ENCODE results near the gene KRTAP4-7.
"Not testable (repeated sequence)": the region's sequence is repeated elsewhere in the genome, so short reads cannot be mapped to it uniquely, and the experiment has no call there.

KRTAP4-7 gene

GRCh38 chr17:41119696-41120690 lies 36.0 kb downstream of the KRTAP4-7 start:
- H3K4me1 ChIP-seq (ENCODE audit: insufficient read depth, low read length); H3K36me3 ChIP-seq (ENCODE audit: insufficient read depth, low read length); H3K27ac ChIP-seq (ENCODE audit: low read depth, low read length); H3K27me3 ChIP-seq (ENCODE audit: control insufficient read depth in 1 of 2, insufficient read depth in 2 of 2, low read length in 2 of 2); H3K4me3 ChIP-seq (ENCODE audit: low read depth in 1 of 2, low read length in 2 of 2); H3K9ac ChIP-seq (ENCODE audit: low read length); H3K9me3 ChIP-seq (ENCODE audit: low read length): not testable (repeated sequence)

- H3K27ac ChIP-seq (ENCODE audit: low read depth, low read length) = no peak overlapping the region
- no peaks in the 10 kb centered on the region for H3K27me3 ChIP-seq (ENCODE audit: control insufficient read depth in 1 of 2, insufficient read depth in 2 of 2, low read length in 2 of 2)
- H3K36me3 ChIP-seq (ENCODE audit: insufficient read depth, low read length) = no peaks in the 10 kb centered on the region
- no peaks in the 10 kb centered on the region for H3K4me1 ChIP-seq (ENCODE audit: insufficient read depth, low read length)
- no peak overlapping the region for H3K4me3 ChIP-seq (ENCODE audit: low read depth in 1 of 2, low read length in 2 of 2)
- H3K9me3 ChIP-seq (ENCODE audit: low read length) = no peaks in the 10 kb centered on the region
- H3K9ac ChIP-seq (ENCODE audit: low read length) = no peak overlapping the region
Measured at GRCh38 chr17:41121742-41122141, 37.8 kb downstream of the KRTAP4-7 start.

GRCh38 chr17:41123292-41123990 lies 39.5 kb downstream of the KRTAP4-7 start:
- H3K4me3 ChIP-seq (ENCODE audit: low read depth in 1 of 2, low read length in 2 of 2); H3K9me3 ChIP-seq (ENCODE audit: low read length): not testable (repeated sequence)

GRCh38 chr17:41123991-41124371 lies 40.0 kb downstream of the KRTAP4-7 start, which contains the start of gene KRTAP4-12:
KRTAP4-12 (minus strand) TSS chr17:41124182; CDS start chr17:41124122, 60 bp downstream.
- H3K9me3 ChIP-seq (ENCODE audit: low read length); H3K27ac ChIP-seq (ENCODE audit: low read depth, low read length); H3K4me1 ChIP-seq (ENCODE audit: insufficient read depth, low read length); H3K27me3 ChIP-seq (ENCODE audit: control insufficient read depth in 1 of 2, insufficient read depth in 2 of 2, low read length in 2 of 2); H3K9ac ChIP-seq (ENCODE audit: low read length); H3K36me3 ChIP-seq (ENCODE audit: insufficient read depth, low read length); H3K4me3 ChIP-seq (ENCODE audit: low read depth in 1 of 2, low read length in 2 of 2): not testable (repeated sequence)

More at GRCh38 chr17:41123292-41123990, 39.5 kb downstream of the KRTAP4-7 start:
- H3K4me1 ChIP-seq (ENCODE audit: insufficient read depth, low read length); H3K27ac ChIP-seq (ENCODE audit: low read depth, low read length); H3K27me3 ChIP-seq (ENCODE audit: control insufficient read depth in 1 of 2, insufficient read depth in 2 of 2, low read length in 2 of 2); H3K36me3 ChIP-seq (ENCODE audit: insufficient read depth, low read length); H3K9ac ChIP-seq (ENCODE audit: low read length): not testable (repeated sequence)

- H3K9me3 ChIP-seq (ENCODE audit: low read length) = no peaks in the 10 kb centered on the region
- no peaks in the 10 kb centered on the region for H3K27me3 ChIP-seq (ENCODE audit: control insufficient read depth in 1 of 2, insufficient read depth in 2 of 2, low read length in 2 of 2)
- H3K27ac ChIP-seq (ENCODE audit: low read depth, low read length) = no peak overlapping the region
- H3K36me3 ChIP-seq (ENCODE audit: insufficient read depth, low read length) = no peaks in the 10 kb centered on the region
- H3K4me1 ChIP-seq (ENCODE audit: insufficient read depth, low read length) = no peaks in the 10 kb centered on the region
- H3K4me3 ChIP-seq (ENCODE audit: low read depth in 1 of 2, low read length in 2 of 2) = no peak overlapping the region
- H3K9ac ChIP-seq (ENCODE audit: low read length) = no peak overlapping the region
Measured at GRCh38 chr17:41125064-41125463, 41.1 kb downstream of the KRTAP4-7 start.

- H3K27ac ChIP-seq (ENCODE audit: low read depth, low read length) = no peak overlapping the region
- H3K9me3 ChIP-seq (ENCODE audit: low read length) = no peaks in the 10 kb centered on the region
- no peaks in the 10 kb centered on the region for H3K27me3 ChIP-seq (ENCODE audit: control insufficient read depth in 1 of 2, insufficient read depth in 2 of 2, low read length in 2 of 2)
- H3K4me3 ChIP-seq (ENCODE audit: low read depth in 1 of 2, low read length in 2 of 2) = no peak overlapping the region
- no peak overlapping the region for H3K9ac ChIP-seq (ENCODE audit: low read length)
- H3K4me1 ChIP-seq (ENCODE audit: insufficient read depth, low read length) = no peaks in the 10 kb centered on the region
- H3K36me3 ChIP-seq (ENCODE audit: insufficient read depth, low read length) = no peaks in the 10 kb centered on the region
Measured at GRCh38 chr17:41126412-41126811, 42.5 kb downstream of the KRTAP4-7 start.

- Histone ChIP-seq H3K9ac (ENCODE audit: low read length) (no peak overlapping the region), H3K36me3 (ENCODE audit: insufficient read depth, low read length) (no peaks in the 10 kb centered on the region), H3K9me3 (ENCODE audit: low read length) (no peaks in the 10 kb centered on the region), H3K4me1 (ENCODE audit: insufficient read depth, low read length) (no peaks in the 10 kb centered on the region), H3K27me3 (ENCODE audit: control insufficient read depth in 1 of 2, insufficient read depth in 2 of 2, low read length in 2 of 2) (no peaks in the 10 kb centered on the region), H3K27ac (ENCODE audit: low read depth, low read length) (no peak overlapping the region), H3K4me3 (ENCODE audit: low read depth in 1 of 2, low read length in 2 of 2) (no peak overlapping the region)
Measured at GRCh38 chr17:41127371-41127770, 43.4 kb downstream of the KRTAP4-7 start.

GRCh38 chr17:41131979-41132378 lies 48.0 kb downstream of the KRTAP4-7 start:
- Histone ChIP-seq H3K27me3 (ENCODE audit: control insufficient read depth in 1 of 2, insufficient read depth in 2 of 2, low read length in 2 of 2) (no peaks in the 10 kb centered on the region), H3K9me3 (ENCODE audit: low read length) (no peaks in the 10 kb centered on the region), H3K9ac (ENCODE audit: low read length) (no peak overlapping the region), H3K27ac (ENCODE audit: low read depth, low read length) (no peak overlapping the region), H3K36me3 (ENCODE audit: insufficient read depth, low read length) (no peaks in the 10 kb centered on the region), H3K4me3 (ENCODE audit: low read depth in 1 of 2, low read length in 2 of 2) (no peak overlapping the region), H3K4me1 (ENCODE audit: insufficient read depth, low read length) (no peaks in the 10 kb centered on the region)

GRCh38 chr17:41133880-41134735 lies 50.2 kb downstream of the KRTAP4-7 start:
- Histone ChIP-seq H3K4me3 (ENCODE audit: low read depth in 1 of 2, low read length in 2 of 2) (no peak overlapping the region), H3K4me1 (ENCODE audit: insufficient read depth, low read length) (no peaks in the 10 kb centered on the region), H3K27me3 (ENCODE audit: control insufficient read depth in 1 of 2, insufficient read depth in 2 of 2, low read length in 2 of 2) (no peaks in the 10 kb centered on the region), H3K36me3 (ENCODE audit: insufficient read depth, low read length) (no peaks in the 10 kb centered on the region), H3K9me3 (ENCODE audit: low read length) (no peaks in the 10 kb centered on the region), H3K27ac (ENCODE audit: low read depth, low read length) (no peak overlapping the region), H3K9ac (ENCODE audit: low read length) (no peak overlapping the region)
